GM19099 (cell line): Measurements from ENCODE around the gene RIOK3.

ENCODE experiments used
- POLR2A ChIP-seq: IDR thresholded peaks from 3 replicates; pipeline ENCODE4 v1.6.1; 2011; ENCODE audit warnings: low read depth; ENCODE audit not compliant: insufficient read length; ENCODE audit errors: extremely low read depth

Gene RIOK3

GRCh38 chr18:23470620-23471387 lies 17.7 kb downstream of the RIOK3 start:
- no peak for TF ChIP-seq POLR2A

DNA sequence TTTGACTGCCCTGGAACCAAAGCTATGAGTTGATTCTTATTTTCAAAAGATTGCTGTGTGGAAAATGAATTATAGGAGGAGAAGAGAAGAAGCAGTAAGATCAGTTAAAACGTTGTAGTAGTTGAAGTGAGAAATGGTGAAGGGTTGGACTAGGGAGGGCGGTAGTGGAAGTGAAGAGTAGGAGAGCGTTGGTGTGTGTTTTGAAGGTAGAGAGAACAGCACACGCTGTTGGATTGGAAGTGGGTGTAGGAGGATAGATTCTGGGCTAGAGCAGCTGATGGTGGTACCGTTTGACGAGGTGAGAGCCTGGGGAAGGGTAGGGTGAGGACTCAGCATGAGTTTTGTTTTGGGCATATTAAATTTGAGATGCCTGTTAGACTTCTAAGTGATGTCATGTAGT lies 18.4 kb downstream of the RIOK3 start:
- TF ChIP-seq POLR2A: no peak

- no peak for TF ChIP-seq POLR2A
Measured at GRCh38 chr18:23479829-23480505, 26.9 kb downstream of the RIOK3 start.

- TF ChIP-seq POLR2A: no peak
Measured at GRCh38 chr18:23484561-23485182, 31.6 kb downstream of the RIOK3 start.

DNA sequence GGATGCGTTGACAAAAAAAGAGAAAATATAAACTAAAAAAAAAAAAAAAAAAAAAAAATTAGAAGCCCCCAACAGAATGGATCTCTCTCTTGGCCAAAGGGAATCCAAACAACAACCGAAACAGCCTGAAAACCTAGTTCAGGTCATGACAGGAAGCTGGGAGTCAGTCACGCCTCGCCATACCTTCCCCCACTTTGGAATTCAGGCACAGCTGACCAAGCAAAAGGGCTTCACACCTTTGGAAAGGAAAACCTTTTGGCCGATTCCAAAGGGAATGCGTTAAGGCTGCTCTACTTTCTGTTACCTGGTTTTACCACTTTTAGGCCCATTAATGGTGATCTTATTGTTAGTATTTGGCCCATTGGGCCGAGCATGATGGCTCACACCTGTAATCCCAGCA lies 32.3 kb downstream of the RIOK3 start:
- no peak for TF ChIP-seq POLR2A

- TF ChIP-seq POLR2A: peak; percentile 42
Measured at GRCh38 chr18:23487738-23488570, 34.9 kb downstream of the RIOK3 start.

DNA sequence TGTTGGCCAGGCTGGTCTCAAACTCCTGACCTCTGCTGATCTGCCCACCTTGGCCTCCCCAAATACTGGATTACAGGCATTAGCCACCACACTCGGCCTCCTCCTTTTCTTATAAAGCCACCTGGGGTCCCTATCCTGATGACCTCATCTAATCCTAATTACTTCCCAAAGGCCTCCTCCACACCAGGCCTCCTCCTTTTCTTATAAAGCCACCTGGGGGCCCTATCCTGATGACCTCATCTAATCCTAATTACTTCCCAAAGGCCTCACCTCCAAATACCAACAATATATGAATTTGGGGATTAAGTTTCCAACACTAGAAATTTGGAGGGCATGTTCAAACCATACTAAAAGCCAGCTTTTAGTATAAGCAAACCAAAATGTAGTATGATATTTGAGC lies 40.6 kb downstream of the RIOK3 start:
- no peak for TF ChIP-seq POLR2A

DNA sequence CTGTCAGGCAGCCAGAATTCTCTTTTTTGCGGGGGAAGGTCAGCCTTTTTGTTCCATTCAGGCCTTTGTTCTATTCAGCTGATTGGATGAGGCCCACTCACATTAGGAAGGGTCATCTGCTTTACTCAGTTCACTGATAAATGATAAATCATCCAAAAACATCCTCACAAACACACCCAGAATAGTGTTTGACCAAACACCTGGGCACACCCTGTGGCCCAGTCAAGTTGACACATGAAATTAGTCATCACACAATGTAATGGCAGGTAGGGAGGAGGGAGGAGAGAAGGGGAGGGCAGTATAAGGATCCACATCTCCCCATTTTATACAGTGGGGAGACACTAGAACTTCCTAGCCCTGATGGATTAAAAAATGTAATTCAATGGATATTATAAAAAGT lies 41.9 kb downstream of the RIOK3 start:
- TF ChIP-seq POLR2A: no peak

DNA sequence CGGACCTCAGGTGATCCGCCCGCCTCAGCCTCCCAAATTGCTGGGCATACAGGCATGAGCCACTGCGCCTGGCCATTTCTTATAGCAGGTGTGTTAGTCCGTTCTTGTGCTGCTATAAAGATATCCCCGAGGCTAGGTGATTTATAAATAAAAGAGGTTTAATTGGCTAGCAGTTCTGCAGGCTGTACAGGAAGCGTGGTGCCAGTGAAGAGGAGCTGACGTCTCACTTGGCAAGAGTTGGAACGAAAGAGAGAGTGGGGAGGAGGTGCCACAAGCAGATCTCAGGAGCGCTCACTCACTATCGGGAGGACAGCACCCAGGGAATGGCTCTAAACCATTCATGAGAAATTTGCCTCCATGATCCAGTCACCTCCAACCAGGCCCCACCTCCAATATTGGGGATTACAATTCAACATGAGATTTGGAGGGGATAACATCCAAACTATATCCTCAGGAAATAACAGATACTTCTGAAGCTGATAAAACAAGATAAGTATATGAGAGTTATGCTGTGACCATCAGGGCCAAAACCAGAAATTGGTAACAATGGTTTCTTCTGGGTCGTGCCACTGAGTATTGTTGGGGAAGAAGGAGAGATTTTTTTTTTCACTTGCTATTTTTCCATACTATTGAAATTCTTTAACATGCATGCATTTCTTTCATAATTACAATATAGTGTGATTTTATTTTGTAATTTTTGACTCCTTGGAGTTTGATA lies 42.8 kb downstream of the RIOK3 start:
- no peak for TF ChIP-seq POLR2A

DNA sequence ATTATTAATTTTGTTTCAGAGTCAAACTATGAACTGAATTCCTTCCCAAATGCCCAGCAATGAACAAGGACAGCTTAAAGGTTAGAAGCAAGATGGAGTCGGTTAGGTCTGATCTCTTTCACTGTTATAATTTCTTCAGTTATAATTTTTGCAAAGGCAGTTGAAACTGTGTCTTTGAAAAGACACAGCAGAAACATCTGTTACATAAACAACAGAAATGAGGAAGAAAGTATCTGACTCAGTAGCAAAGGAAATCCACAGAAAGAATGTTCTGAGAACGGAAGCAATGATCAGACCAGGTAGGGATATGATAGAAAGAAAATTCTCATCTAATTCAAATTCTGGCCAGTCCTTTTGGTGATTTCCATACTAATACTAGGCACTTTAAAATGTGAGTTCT lies 45.0 kb downstream of the RIOK3 start:
- no peak for TF ChIP-seq POLR2A

- TF ChIP-seq POLR2A: no peak
Measured at GRCh38 chr18:23498877-23499276, 45.8 kb downstream of the RIOK3 start.

DNA sequence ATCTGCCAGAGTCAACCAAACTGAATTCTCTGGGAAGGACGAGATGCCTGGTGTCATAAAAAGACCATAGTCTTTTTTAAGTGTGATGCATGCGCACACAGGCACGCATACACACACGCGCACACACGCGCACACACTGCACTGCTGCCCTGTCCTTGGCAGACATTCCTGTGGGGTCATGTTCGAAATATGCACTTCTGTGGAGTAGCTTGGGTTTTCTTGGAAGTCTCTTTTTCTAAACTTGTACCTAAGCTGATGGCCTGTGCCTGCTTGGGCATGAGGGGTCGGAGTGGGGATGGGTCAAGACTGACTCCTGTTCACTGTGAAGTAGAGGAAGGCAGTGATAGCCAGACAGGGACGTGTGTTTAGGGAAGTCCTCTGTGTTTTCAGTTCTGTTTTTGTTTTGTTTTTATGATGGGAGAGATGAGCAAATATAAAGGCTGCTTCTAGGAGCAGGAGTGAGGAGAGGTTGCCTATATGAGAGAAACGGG lies 46.2 kb downstream of the RIOK3 start:
- TF ChIP-seq POLR2A: no peak

DNA sequence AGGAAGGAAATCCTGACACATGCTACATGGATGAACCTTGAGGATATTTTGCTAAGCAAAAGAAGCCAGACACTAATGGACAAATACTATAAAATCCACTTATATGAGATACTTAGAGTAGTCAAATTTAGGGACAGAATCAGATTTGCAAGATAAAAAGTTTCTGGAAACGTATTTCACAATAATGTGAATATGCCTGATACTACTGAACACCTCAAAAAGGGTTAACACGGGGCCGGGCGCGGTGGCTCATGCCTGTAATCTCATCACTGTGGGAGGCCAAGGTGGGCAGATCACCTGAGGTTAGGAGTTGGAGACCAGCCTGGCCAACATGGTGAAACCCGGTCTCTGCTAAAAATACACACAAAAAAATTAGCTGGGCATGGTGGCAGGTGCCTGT lies 48.5 kb downstream of the RIOK3 start:
- no peak for TF ChIP-seq POLR2A

- TF ChIP-seq POLR2A: no peak
Measured at GRCh38 chr18:23502516-23503037, 49.5 kb downstream of the RIOK3 start.
